Activated effector memory CD4-positive, alpha-beta T cell treated with Interleukin-2 at 50 U/mL for 16 hours (primary cell): ENCODE measurements around the gene GLRX.

Experiments
- DNase-seq: peaks from one replicate; pipeline ENCODE4 v3.0.0-alpha.2; 2020

GLRX gene

GRCh38 chr5:95806687-95807086 lies 15.8 kb downstream of the GLRX start:
- no peak for DNase-seq

GRCh38 chr5:95804736-95805539 lies 17.6 kb downstream of the GLRX start:
- no peak for DNase-seq

- DNase-seq, result no peak
Measured at GRCh38 chr5:95803271-95804148, 19.0 kb downstream of the GLRX start.

- DNase-seq, result no peak
Measured at GRCh38 chr5:95801961-95802360, 20.6 kb downstream of the GLRX start.

- no peak for DNase-seq
Measured at GRCh38 chr5:95801532-95801931, 21.0 kb downstream of the GLRX start.

GRCh38 chr5:95800553-95800952 lies 22.0 kb downstream of the GLRX start:
- no peak for DNase-seq

GRCh38 chr5:95799191-95799835 lies 23.2 kb downstream of the GLRX start:
- no peak for DNase-seq

GRCh38 chr5:95798545-95798944 lies 24.0 kb downstream of the GLRX start:
- no peak for DNase-seq

- DNase-seq, result no peak
Measured at GRCh38 chr5:95798048-95798447, 24.5 kb downstream of the GLRX start.

GRCh38 chr5:95797301-95797700 lies 25.2 kb downstream of the GLRX start:
- no peak for DNase-seq

GRCh38 chr5:95794070-95794516 lies 28.4 kb downstream of the GLRX start:
- no peak for DNase-seq

- DNase-seq, result no peak
Measured at GRCh38 chr5:95791751-95792150, 30.8 kb downstream of the GLRX start.

- DNase-seq, result no peak
Measured at GRCh38 chr5:95788493-95788892, 34.0 kb downstream of the GLRX start.

- DNase-seq, result no peak
Measured at GRCh38 chr5:95786821-95787418, 35.6 kb downstream of the GLRX start.

- no peak for DNase-seq
Measured at GRCh38 chr5:95784514-95785302, 37.8 kb downstream of the GLRX start.

GRCh38 chr5:95783661-95784060 lies 38.9 kb downstream of the GLRX start:
- no peak for DNase-seq

GRCh38 chr5:95782181-95782580 lies 40.3 kb downstream of the GLRX start:
- no peak for DNase-seq

- DNase-seq, result peak; percentile 54
Measured at GRCh38 chr5:95781101-95781583, 41.4 kb downstream of the GLRX start.

GRCh38 chr5:95780597-95780996 lies 41.9 kb downstream of the GLRX start:
- DNase-seq, result no peak

- no peak for DNase-seq
Measured at GRCh38 chr5:95779611-95780010, 42.9 kb downstream of the GLRX start.

- no peak for DNase-seq
Measured at GRCh38 chr5:95778713-95779436, 43.7 kb downstream of the GLRX start.
